ENCODE results near the gene MEGF6.
A peak's percentile ranks its signal among the peaks of the same experiment; 100 is the strongest.

Gene MEGF6

GRCh38 chr1:3477241-3477995 lies 133.9 kb downstream of the MEGF6 start:
- peak; percentile 48 for DNase-seq

- DNase-seq, result no peak
Observed at GRCh38 chr1:3476666-3477065, 134.6 kb downstream of the MEGF6 start.

- DNase-seq, result no peak
Observed at GRCh38 chr1:3475839-3476573, 135.3 kb downstream of the MEGF6 start.

- no peak for DNase-seq
Observed at GRCh38 chr1:3474421-3474820, 136.9 kb downstream of the MEGF6 start.

GRCh38 chr1:3474016-3474415 lies 137.3 kb downstream of the MEGF6 start:
- no peak for DNase-seq

GRCh38 chr1:3473381-3473844 lies 137.9 kb downstream of the MEGF6 start:
- DNase-seq, result no peak

GRCh38 chr1:3472906-3473305 lies 138.4 kb downstream of the MEGF6 start:
- DNase-seq, result no peak

- no peak for DNase-seq
Observed at GRCh38 chr1:3472088-3472850, 139.0 kb downstream of the MEGF6 start.

- no peak for DNase-seq
Observed at GRCh38 chr1:3471356-3472087, 139.8 kb downstream of the MEGF6 start.

GRCh38 chr1:3470650-3471355 lies 140.5 kb downstream of the MEGF6 start:
- DNase-seq, result no peak

GRCh38 chr1:3469849-3470649 lies 141.3 kb downstream of the MEGF6 start:
- DNase-seq, result no peak

GRCh38 chr1:3469104-3469848 lies 142.0 kb downstream of the MEGF6 start:
- no peak for DNase-seq

- DNase-seq, result no peak
Observed at GRCh38 chr1:3468236-3469103, 142.8 kb downstream of the MEGF6 start.

GRCh38 chr1:3467096-3468036 lies 143.9 kb downstream of the MEGF6 start:
- DNase-seq, result no peak

GRCh38 chr1:3466366-3467075 lies 144.8 kb downstream of the MEGF6 start:
- no peak for DNase-seq

GRCh38 chr1:3465935-3466321 lies 145.4 kb downstream of the MEGF6 start:
- no peak for DNase-seq

GRCh38 chr1:3465091-3465934 lies 146.0 kb downstream of the MEGF6 start:
- DNase-seq, result no peak

All from amniotic stem cell (primary cell).